OCI-LY7 (cell line): Measurements from ENCODE around the gene RFX3. TPM values are rescaled to one million over a fixed set of nuclear protein-coding genes. Genes with fewer than 3 reads are reported as not detected.

ENCODE experiments used
- BruUV-seq: library from RNA; stranded (reverse); fragments of 400-500 nt; replicated peaks from 2 replicates; lab custom pipeline; 2021; lab: Mats Ljungman, UMichigan
- CTCF ChIA-PET: fragments of 300-600 bp; sonication (Branson Sonifier 250); formaldehyde crosslinking; loops from one replicate; lab custom pipeline; 2022; ENCODE audit warnings: antibody characterized with exemption; ENCODE audit not compliant: unreplicated experiment; lab: Charles Lee
- POLR2A ChIA-PET: fragments of 300-600 bp; sonication (Branson Sonifier 250); formaldehyde crosslinking; loops from one replicate; lab custom pipeline; 2022; ENCODE audit warnings: antibody characterized with exemption; lab: Charles Lee
- DNase-seq: peaks from one replicate; pipeline ENCODE4 v3.0.0-alpha.2; 2015; ENCODE audit warnings: low spot score
- H2AFZ ChIP-seq: fragments of 200-600 bp; sonication (generic), shearing (Covaris generic); 2 replicates; pipeline ENCODE4 v1.6.1; 2014; ENCODE audit warnings: mild to moderate bottlenecking, antibody characterized with exemption, low read length, moderate library complexity
- H3K27ac ChIP-seq: fragments of 200-600 bp; sonication (generic); 2 replicates; pipeline ENCODE4 v1.5.1; 2014; ENCODE audit warnings: mixed run types, low read depth, mild to moderate bottlenecking, moderate library complexity, low read length, inconsistent platforms; ENCODE audit not compliant: poor library complexity, severe bottlenecking
- H3K36me3 ChIP-seq: fragments of 200-600 bp; sonication (generic); 2 replicates; pipeline ENCODE4 v1.6.1; 2014; ENCODE audit warnings: mild to moderate bottlenecking, antibody characterized with exemption, low read length, moderate library complexity, mixed read lengths; ENCODE audit not compliant: insufficient read depth
- H3K4me1 ChIP-seq: fragments of 200-600 bp; sonication (generic); 2 replicates; pipeline ENCODE4 v1.5.1; 2014; ENCODE audit warnings: mild to moderate bottlenecking, low read length; ENCODE audit not compliant: insufficient read depth, poor library complexity, severe bottlenecking
- H3K4me2 ChIP-seq: fragments of 200-600 bp; sonication (generic); 2 replicates; pipeline ENCODE4 v1.6.1; 2014; ENCODE audit warnings: mild to moderate bottlenecking, low read length
- H3K4me3 ChIP-seq: fragments of 200-600 bp; sonication (generic); 2 replicates; pipeline ENCODE4 v1.5.1; 2014; ENCODE audit warnings: mild to moderate bottlenecking, low read depth, low read length; ENCODE audit not compliant: poor library complexity, severe bottlenecking
- H3K79me2 ChIP-seq: fragments of 200-600 bp; sonication (generic); 2 replicates; pipeline ENCODE4 v1.6.1; 2016; ENCODE audit warnings: low read depth, mild to moderate bottlenecking, low read length, moderate library complexity, mixed read lengths; ENCODE audit not compliant: insufficient read depth
- H3K9me2 ChIP-seq: fragments of 200-600 bp; sonication (generic); 2 replicates; pipeline ENCODE4 v1.6.1; 2016; ENCODE audit warnings: mild to moderate bottlenecking, low read length, mixed read lengths; ENCODE audit not compliant: insufficient read depth
- H3K9me3 ChIP-seq: fragments of 200-600 bp; sonication (generic); 2 replicates; pipeline ENCODE4 v1.6.1; 2014; ENCODE audit warnings: mild to moderate bottlenecking, mixed run types, low read length, mixed read lengths
- H4K20me1 ChIP-seq: fragments of 200-600 bp; sonication (generic); 2 replicates; pipeline ENCODE4 v1.6.1; 2014; ENCODE audit warnings: mild to moderate bottlenecking, antibody characterized with exemption, low read length, moderate library complexity, mixed read lengths; ENCODE audit not compliant: insufficient read depth
- EZH2phosphoT487 ChIP-seq: fragments of 200-600 bp; sonication (generic); IDR thresholded peaks from 2 replicates; pipeline ENCODE4 v1.6.1; 2018; ENCODE audit warnings: low read depth, borderline replicate concordance, mild to moderate bottlenecking, mixed run types, antibody characterized with exemption, low read length, moderate library complexity, mixed read lengths
- intact Hi-C: fragments of 100-400 bp; cut with micrococcal nuclease; formaldehyde crosslinking; loops from one replicate; pipeline ENCODE4 v1.10.0; 2022; ENCODE audit not compliant: unreplicated experiment
- total RNA-seq, 2 experiments: library from RNA; depleted of rRNA in 1 of 2; stranded (reverse); fragments of >200 nt in 1 of 2; shearing (Covaris generic) in 1 of 2; gene quantifications; 2 replicates each; pipeline ENCODE4 v1.2.3, GENCODE V29; 2014 to 2022
- TF ChIP-seq, protein P1 (sequence below): fragments of 200-600 bp; sonication (generic); conservative IDR thresholded peaks from 2 replicates; pipeline ENCODE4 v1.5.1; 2014; ENCODE audit warnings: mild to moderate bottlenecking, antibody characterized with exemption, low read length, moderate library complexity, mixed read lengths

Gene RFX3
- total RNA-seq, 2 experiments from 2014 or later, result 6.9 to 18.1 TPM

DNA sequence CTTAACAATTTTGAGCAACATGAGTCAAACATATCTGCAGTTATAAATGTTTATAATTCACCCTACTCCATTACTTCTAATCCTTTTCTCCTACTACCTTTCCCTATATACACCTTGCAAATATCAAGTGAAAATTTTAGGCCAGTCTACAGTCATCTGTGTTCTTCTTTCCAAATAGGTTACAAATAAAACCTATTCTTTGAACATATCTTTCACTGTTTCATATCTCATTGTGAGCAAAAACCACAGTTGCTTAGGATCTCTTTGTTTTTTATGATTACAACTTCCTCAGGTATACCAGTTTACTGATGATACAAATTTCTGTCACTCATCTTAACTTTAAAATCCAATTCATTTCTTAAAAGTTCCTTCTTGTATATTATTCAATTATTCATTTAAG, 34.4 kb downstream of the RFX3 start:
- intact Hi-C loops, result no loop called here
- Histone ChIP-seq H3K4me2 (no peak overlapping the region), H4K20me1 (no peaks in the 10 kb centered on the region), H3K79me2 (no peaks in the 10 kb centered on the region), H3K9me2 (no peaks in the 10 kb centered on the region), H3K9me3 (no peaks in the 10 kb centered on the region), H3K4me3 (no peak overlapping the region), H3K27ac (no peak overlapping the region), H3K36me3 (peaks cover 10% of the 10 kb centered on the region), H2AFZ (no peak overlapping the region), H3K4me1 (no peaks in the 10 kb centered on the region)
- ChIA-PET POLR2A (no interaction called here), CTCF (no interaction called here)
- no TSS peak for BruUV-seq
- TF ChIP-seq EZH2phosphoT487, result no peak
- TF ChIP-seq, protein P1, sequence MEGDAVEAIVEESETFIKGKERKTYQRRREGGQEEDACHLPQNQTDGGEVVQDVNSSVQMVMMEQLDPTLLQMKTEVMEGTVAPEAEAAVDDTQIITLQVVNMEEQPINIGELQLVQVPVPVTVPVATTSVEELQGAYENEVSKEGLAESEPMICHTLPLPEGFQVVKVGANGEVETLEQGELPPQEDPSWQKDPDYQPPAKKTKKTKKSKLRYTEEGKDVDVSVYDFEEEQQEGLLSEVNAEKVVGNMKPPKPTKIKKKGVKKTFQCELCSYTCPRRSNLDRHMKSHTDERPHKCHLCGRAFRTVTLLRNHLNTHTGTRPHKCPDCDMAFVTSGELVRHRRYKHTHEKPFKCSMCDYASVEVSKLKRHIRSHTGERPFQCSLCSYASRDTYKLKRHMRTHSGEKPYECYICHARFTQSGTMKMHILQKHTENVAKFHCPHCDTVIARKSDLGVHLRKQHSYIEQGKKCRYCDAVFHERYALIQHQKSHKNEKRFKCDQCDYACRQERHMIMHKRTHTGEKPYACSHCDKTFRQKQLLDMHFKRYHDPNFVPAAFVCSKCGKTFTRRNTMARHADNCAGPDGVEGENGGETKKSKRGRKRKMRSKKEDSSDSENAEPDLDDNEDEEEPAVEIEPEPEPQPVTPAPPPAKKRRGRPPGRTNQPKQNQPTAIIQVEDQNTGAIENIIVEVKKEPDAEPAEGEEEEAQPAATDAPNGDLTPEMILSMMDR, result no peak
- no peak for DNase-seq

DNA sequence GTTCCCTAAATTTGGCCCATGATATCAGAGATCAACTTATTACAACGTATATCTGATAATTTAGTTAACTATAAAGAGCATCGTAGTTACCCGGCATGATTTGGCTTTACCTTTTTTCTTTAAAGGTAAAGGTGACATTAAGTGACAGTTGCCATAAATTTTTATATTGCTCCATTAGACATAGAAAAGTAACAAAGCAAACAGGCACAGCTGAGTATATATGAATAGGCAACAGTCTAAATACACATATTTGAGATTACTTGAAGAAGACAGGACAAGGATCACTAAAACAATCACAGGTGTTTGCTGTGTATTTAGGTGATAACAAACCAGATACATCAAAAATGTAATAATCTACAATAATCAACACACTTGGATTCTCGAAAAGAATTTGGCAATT, 34.8 kb downstream of the RFX3 start:
- TF ChIP-seq, protein P1, result no peak
- TF ChIP-seq EZH2phosphoT487, result no peak
- ChIA-PET POLR2A (no interaction called here), CTCF (no interaction called here)
- no peaks in the 10 kb centered on the region for H4K20me1 ChIP-seq
- no peaks in the 10 kb centered on the region for H3K4me1 ChIP-seq
- no peaks in the 10 kb centered on the region for H3K9me3 ChIP-seq
- DNase-seq, result no peak
- H2AFZ ChIP-seq, result no peak overlapping the region
- no peak overlapping the region for H3K27ac ChIP-seq
- H3K4me2 ChIP-seq, result no peak overlapping the region
- no peaks in the 10 kb centered on the region for H3K9me2 ChIP-seq
- no peaks in the 10 kb centered on the region for H3K79me2 ChIP-seq
- intact Hi-C loops, result no loop called here
- BruUV-seq, result no TSS peak
- H3K4me3 ChIP-seq, result no peak overlapping the region
- peaks cover 10% of the 10 kb centered on the region for H3K36me3 ChIP-seq

DNA sequence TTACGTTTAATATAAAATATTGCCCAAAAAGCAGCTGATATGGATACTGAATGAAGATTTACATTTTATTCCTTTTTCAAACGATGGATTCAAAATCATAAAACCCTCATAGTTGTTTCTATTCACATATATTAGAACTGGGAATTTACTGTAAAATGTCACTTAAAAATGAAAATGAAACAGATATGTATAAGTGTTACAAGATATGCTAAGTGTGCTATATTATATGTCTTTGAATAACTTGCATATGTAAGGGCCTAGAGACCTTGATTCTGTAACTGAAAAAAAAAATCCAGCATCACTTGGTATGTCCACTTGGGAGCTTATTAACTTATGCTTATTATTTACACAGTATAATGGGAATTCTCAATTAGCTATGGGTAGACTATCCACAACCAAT, 43.2 kb downstream of the RFX3 start:
- no peak for DNase-seq
- intact Hi-C loops, result no loop called here
- POLR2A ChIA-PET, result interaction anchor here (0.5 to 2.4 kb wide), 5 partner anchors 12 to 293 kb away, joined by 3 to 8 read pairs (median 4); no protein-coding TSS in a partner anchor
- CTCF ChIA-PET, result no interaction called here
- peaks cover 34% of the 10 kb centered on the region for H3K36me3 ChIP-seq
- no peak overlapping the region for H3K4me3 ChIP-seq
- H3K9me2 ChIP-seq, result no peaks in the 10 kb centered on the region
- H3K9me3 ChIP-seq, result peaks cover 5% of the 10 kb centered on the region; the same call in 1 of the 2 replicates
- H3K27ac ChIP-seq, result no peak overlapping the region
- no peaks in the 10 kb centered on the region for H4K20me1 ChIP-seq
- TF ChIP-seq, protein P1, result no peak
- TF ChIP-seq EZH2phosphoT487, result no peak
- 0 out of 2 replicates have a peak, but pooled peaks cover 3% of the 10 kb centered on the region for H3K79me2 ChIP-seq
- BruUV-seq, result no TSS peak
- peaks cover 29% of the 10 kb centered on the region for H3K4me1 ChIP-seq
- H3K4me2 ChIP-seq, result no peak overlapping the region
- no peak overlapping the region for H2AFZ ChIP-seq
